Panc1 (cell line): ENCODE results near the gene GPRC5C. TPM values are rescaled to one million over a fixed set of nuclear protein-coding genes. Genes with fewer than 3 reads are reported as not detected.
A peak's percentile ranks its signal among the peaks of the same experiment; 100 is the strongest.

Experiments
- ATAC-seq: fragments of 200-7000 bp; cut with Tn5 transposase; 2 replicates; pipeline ENCODE4 v1.9.1; 2020; ENCODE audit warnings: mild to moderate bottlenecking, moderate library complexity
- BruUV-seq: library from RNA; stranded (reverse); fragments of 400-500 nt; replicated peaks from 2 replicates; lab custom pipeline; 2021; lab: Mats Ljungman, UMichigan
- CTCF ChIA-PET: fragments of 300-600 bp; sonication (Branson Sonifier 250); formaldehyde crosslinking; loops from one replicate; lab custom pipeline; 2022; ENCODE audit warnings: antibody characterized with exemption; lab: Charles Lee
- POLR2A ChIA-PET: fragments of 300-600 bp; sonication (Branson Sonifier 250); formaldehyde crosslinking; loops from one replicate; lab custom pipeline; 2022; ENCODE audit warnings: antibody characterized with exemption; lab: Charles Lee
- DNase-seq: peaks from one replicate; pipeline ENCODE4 v3.0.0-alpha.2; 2010; ENCODE audit warnings: low read depth, low spot score
- H3K27ac ChIP-seq: 2 replicates; pipeline ENCODE4 v1.5.1; 2011; ENCODE audit warnings: mild to moderate bottlenecking, low read length, inconsistent platforms
- H3K27me3 ChIP-seq: fragments of 200-500 bp; sonication (Bioruptor generic); 2 replicates; pipeline ENCODE4 v1.6.0; 2014; ENCODE audit warnings: low read length, inconsistent platforms; ENCODE audit not compliant: control insufficient read depth, insufficient read depth
- H3K36me3 ChIP-seq: fragments of 200-500 bp; sonication (Bioruptor generic); 2 replicates; pipeline ENCODE4 v1.5.1; 2014; ENCODE audit warnings: inconsistent platforms, mild to moderate bottlenecking, low read length, moderate library complexity; ENCODE audit not compliant: control insufficient read depth, insufficient read depth
- H3K4me1 ChIP-seq: 2 replicates; pipeline ENCODE4 v1.5.1; 2011; ENCODE audit warnings: inconsistent platforms, mild to moderate bottlenecking, low read length, moderate library complexity; ENCODE audit not compliant: control insufficient read depth, insufficient read depth
- H3K4me3 ChIP-seq, 2 experiments: 2 replicates each; pipeline ENCODE4 v1.5.1; 2011 to 2012; ENCODE audit warnings: low read depth in 2 of 2, low read length in 2 of 2, mild to moderate bottlenecking in 2 of 2, inconsistent platforms in 1 of 2, moderate library complexity in 1 of 2
- H3K9me3 ChIP-seq: fragments of 200-500 bp; sonication (Bioruptor generic); 2 replicates; pipeline ENCODE4 v1.5.1; 2014; ENCODE audit warnings: low read depth, mild to moderate bottlenecking, inconsistent platforms, low read length, moderate library complexity; ENCODE audit not compliant: control insufficient read depth, insufficient read depth
- POLR2AphosphoS5 ChIP-seq: IDR thresholded peaks from 2 replicates; pipeline ENCODE4 v1.6.1; 2012; ENCODE audit warnings: mild to moderate bottlenecking, low read depth, low read length, moderate library complexity
- SIN3A ChIP-seq: IDR thresholded peaks from 2 replicates; pipeline ENCODE4 v1.6.1; 2012; ENCODE audit warnings: low read depth, mild to moderate bottlenecking, low read length, moderate library complexity, borderline replicate concordance; ENCODE audit not compliant: insufficient read depth
- TCF7L2 ChIP-seq: IDR thresholded peaks from 2 replicates; pipeline ENCODE4 v1.6.1; 2011; ENCODE audit warnings: mild to moderate bottlenecking, low read depth, low read length, inconsistent platforms
- in situ Hi-C: cut with HindIII; loops from 2 replicates; pipeline ENCODE4 v1.10.0; 2016; ENCODE audit warnings: low sequenced_read_pairs, low pct_unique_long_range_greater_than_20kb
- intact Hi-C: fragments of 100-400 bp; cut with micrococcal nuclease; formaldehyde crosslinking; loops from one replicate; pipeline ENCODE4 v1.10.0; 2022; ENCODE audit not compliant: unreplicated experiment
- total RNA-seq: library from RNA; stranded (reverse); gene quantifications from one replicate; pipeline ENCODE4 v1.2.1, GENCODE V29; 2021; ENCODE audit not compliant: unreplicated experiment
- TF ChIP-seq, protein P1 (sequence below): fragments of 450-650 bp; IDR thresholded peaks from 2 replicates; pipeline ENCODE4 v1.5.1; 2017; ENCODE audit warnings: mild to moderate bottlenecking
- TF ChIP-seq, protein P2 (sequence below), 2 experiments: IDR thresholded peaks; 2 replicates each; pipeline ENCODE4 v1.6.1; 2011 to 2012; ENCODE audit warnings: low read depth in 2 of 2, control low read depth in 1 of 2, low read length in 1 of 2, mild to moderate bottlenecking in 1 of 2, moderate library complexity in 1 of 2; ENCODE audit not compliant: insufficient read depth in 1 of 2

Gene GPRC5C
- total RNA-seq, 1 experiment from 2014 or later: 57.1 TPM

GRCh38 chr17:74442291-74442669 is 10.4 kb downstream of the GPRC5C start:
- H3K27me3 ChIP-seq: no peaks in the 10 kb centered on the region
- H3K4me1 ChIP-seq: peaks cover 22% of the 10 kb centered on the region
- H3K4me3 ChIP-seq: peak overlapping the region in 1 of 2 experiments; percentile 45; a peak in 1 of 4 replicates
- no peak overlapping the region for H3K27ac ChIP-seq
- CTCF ChIA-PET: no interaction called here
- TF ChIP-seq, protein P1, sequence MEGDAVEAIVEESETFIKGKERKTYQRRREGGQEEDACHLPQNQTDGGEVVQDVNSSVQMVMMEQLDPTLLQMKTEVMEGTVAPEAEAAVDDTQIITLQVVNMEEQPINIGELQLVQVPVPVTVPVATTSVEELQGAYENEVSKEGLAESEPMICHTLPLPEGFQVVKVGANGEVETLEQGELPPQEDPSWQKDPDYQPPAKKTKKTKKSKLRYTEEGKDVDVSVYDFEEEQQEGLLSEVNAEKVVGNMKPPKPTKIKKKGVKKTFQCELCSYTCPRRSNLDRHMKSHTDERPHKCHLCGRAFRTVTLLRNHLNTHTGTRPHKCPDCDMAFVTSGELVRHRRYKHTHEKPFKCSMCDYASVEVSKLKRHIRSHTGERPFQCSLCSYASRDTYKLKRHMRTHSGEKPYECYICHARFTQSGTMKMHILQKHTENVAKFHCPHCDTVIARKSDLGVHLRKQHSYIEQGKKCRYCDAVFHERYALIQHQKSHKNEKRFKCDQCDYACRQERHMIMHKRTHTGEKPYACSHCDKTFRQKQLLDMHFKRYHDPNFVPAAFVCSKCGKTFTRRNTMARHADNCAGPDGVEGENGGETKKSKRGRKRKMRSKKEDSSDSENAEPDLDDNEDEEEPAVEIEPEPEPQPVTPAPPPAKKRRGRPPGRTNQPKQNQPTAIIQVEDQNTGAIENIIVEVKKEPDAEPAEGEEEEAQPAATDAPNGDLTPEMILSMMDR: no peak
- TF ChIP-seq TCF7L2 (no peak), SIN3A (no peak), POLR2AphosphoS5 (no peak)
- TF ChIP-seq, protein P2, sequence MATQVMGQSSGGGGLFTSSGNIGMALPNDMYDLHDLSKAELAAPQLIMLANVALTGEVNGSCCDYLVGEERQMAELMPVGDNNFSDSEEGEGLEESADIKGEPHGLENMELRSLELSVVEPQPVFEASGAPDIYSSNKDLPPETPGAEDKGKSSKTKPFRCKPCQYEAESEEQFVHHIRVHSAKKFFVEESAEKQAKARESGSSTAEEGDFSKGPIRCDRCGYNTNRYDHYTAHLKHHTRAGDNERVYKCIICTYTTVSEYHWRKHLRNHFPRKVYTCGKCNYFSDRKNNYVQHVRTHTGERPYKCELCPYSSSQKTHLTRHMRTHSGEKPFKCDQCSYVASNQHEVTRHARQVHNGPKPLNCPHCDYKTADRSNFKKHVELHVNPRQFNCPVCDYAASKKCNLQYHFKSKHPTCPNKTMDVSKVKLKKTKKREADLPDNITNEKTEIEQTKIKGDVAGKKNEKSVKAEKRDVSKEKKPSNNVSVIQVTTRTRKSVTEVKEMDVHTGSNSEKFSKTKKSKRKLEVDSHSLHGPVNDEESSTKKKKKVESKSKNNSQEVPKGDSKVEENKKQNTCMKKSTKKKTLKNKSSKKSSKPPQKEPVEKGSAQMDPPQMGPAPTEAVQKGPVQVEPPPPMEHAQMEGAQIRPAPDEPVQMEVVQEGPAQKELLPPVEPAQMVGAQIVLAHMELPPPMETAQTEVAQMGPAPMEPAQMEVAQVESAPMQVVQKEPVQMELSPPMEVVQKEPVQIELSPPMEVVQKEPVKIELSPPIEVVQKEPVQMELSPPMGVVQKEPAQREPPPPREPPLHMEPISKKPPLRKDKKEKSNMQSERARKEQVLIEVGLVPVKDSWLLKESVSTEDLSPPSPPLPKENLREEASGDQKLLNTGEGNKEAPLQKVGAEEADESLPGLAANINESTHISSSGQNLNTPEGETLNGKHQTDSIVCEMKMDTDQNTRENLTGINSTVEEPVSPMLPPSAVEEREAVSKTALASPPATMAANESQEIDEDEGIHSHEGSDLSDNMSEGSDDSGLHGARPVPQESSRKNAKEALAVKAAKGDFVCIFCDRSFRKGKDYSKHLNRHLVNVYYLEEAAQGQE (IDR thresholded peaks at IDR 0.05; ENCODE audit: insufficient read depth in 1 of 2, low read depth in 2 of 2, low read length in 1 of 2): no peak
- no peaks in the 10 kb centered on the region for H3K36me3 ChIP-seq
- no peaks in the 10 kb centered on the region; the same call in 1 of the 2 replicates for H3K9me3 ChIP-seq
- no TSS peak for BruUV-seq
- DNase-seq (no peak), ATAC-seq (no peak)
- in situ Hi-C loops (no loop called here), intact Hi-C loops (no loop called here)
- POLR2A ChIA-PET: no interaction called here

DNA sequence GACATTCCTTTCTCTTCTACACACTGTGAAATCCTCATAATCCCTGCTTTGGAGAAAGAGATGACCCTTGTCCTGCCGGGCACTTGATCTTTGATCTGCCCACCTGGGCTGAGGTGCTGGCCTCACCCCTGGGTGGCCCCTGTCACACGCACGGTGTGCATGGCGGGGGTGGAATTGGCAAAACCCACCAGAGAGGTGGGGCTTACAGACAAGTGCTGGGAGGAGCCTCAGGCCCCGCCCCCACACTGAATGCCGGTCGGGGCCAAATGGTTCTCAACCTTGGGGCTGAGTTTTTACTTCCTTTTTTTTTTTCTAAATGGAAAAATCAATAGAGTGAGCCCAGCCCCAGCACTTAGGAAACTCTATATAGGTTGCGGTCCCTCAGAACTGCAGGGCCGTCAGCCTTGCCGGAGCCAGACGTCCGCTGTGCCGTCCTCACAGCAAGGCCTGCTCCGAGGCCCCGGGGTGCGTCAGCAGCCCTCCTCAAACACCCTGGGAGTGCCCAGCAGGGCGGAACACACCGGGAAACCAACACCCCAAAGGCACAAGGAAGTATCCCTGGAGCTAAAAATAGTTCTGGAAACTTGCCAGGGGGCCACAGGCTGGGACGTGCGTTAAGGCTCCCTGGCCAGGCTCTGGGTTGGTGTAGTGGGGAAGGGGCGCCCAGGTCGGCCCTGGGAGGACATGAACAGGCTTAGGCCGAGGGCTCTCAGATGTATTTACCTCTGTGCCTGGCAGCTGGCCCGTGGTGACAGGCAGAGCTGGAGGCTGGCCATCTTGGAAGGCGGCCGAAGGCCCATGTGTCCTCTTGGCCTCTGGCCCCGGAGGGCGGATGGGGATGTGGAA is 11.0 kb downstream of the GPRC5C start:
- intact Hi-C loops (no loop called here), in situ Hi-C loops (no loop called here)
- ATAC-seq (peak; percentile 69), DNase-seq (no peak)
- ChIA-PET POLR2A (interaction anchor here (1.0 kb wide), 1 partner anchor 13 kb away, joined by 4 read pairs; no protein-coding TSS in a partner anchor), CTCF (interaction anchor here (2.5 kb wide), 1 partner anchor 64 kb away, joined by 11 read pairs; no protein-coding TSS in a partner anchor)
- Histone ChIP-seq H3K4me3 (peak overlapping the region in 1 of 2 experiments; percentile 45; a peak in 2 of 4 replicates), H3K4me1 (peaks cover 22% of the 10 kb centered on the region), H3K9me3 (no peaks in the 10 kb centered on the region), H3K27ac (no peak overlapping the region), H3K27me3 (no peaks in the 10 kb centered on the region), H3K36me3 (no peaks in the 10 kb centered on the region)
- TF ChIP-seq POLR2AphosphoS5 (no peak), SIN3A (no peak), TCF7L2 (no peak)
- TF ChIP-seq, protein P2 (IDR thresholded peaks at IDR 0.05; ENCODE audit: insufficient read depth in 1 of 2, low read depth in 2 of 2, low read length in 1 of 2): no peak
- TF ChIP-seq, protein P1: no peak
- BruUV-seq: no TSS peak
